SK-N-DZ (cell line): Measurements from ENCODE around the gene ADRM1.

Experiments
- DNase-seq: peaks from one replicate; pipeline ENCODE4 v3.0.0-alpha.2; 2015; ENCODE audit warnings: low spot score

The ADRM1 gene

DNA sequence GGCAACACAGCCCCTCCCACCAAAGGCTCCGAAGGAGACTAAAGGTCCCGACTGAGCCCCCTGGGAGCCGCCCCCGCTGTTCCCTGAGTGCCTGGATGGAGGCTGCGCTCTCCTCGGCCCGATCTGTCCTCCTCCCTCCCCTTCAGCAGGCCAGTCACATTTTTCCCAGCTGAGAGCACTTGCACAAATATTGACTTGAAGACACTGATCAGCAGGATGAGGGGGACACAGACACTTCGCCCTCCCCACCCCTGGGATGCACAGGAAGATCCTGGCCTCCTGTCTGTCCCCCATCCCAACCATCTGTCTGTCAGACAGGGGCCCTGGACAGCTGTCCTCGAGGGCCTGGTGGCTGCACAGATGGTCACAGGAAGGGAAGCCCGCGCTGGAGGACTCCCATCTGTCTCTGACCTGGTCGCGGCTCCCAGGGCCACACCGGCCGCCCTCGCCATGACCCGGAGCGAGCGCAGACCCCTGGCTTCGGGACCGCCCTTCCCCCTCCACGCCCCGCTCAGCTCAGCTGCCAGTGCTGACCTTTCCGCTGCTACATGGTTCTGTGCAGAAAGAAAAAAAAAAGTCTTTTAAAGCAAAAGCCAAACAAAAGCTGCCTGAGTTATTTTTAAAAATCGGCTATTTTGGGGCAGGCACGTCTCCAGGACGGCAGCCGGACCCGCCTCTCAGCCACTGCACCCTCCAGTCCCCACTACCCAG lies 53.2 kb downstream of the ADRM1 start:
- no peak for DNase-seq

DNA sequence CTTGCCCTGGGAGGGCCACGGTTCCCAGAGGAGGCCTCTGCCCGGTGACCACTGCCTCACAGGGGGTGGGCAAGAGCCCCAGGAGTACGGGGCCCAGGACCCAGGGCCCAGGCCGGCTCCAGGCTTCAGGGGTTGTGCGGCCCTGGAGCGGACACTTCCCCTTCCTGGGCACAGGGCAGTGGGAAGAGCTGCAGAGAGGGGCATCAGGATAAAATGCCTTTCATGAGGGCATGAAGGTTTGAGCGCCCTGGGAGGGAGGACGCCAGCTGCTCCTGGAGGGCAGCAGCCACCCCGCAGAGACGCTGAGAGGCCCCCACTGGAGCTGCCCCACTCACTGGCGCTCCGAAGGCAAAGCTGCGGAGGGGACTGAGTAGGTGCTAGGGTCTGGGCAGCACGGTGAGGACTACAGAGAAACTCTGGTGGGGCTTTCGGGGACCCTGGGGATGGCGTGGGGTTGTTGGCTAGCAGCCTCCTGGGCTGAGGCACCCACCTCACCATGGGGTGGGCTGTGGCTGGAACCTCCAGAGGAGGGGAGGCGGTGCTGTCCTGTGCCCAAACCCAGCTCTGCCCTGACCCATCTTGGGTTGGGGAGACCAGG lies 53.9 kb downstream of the ADRM1 start:
- DNase-seq = no peak

DNA sequence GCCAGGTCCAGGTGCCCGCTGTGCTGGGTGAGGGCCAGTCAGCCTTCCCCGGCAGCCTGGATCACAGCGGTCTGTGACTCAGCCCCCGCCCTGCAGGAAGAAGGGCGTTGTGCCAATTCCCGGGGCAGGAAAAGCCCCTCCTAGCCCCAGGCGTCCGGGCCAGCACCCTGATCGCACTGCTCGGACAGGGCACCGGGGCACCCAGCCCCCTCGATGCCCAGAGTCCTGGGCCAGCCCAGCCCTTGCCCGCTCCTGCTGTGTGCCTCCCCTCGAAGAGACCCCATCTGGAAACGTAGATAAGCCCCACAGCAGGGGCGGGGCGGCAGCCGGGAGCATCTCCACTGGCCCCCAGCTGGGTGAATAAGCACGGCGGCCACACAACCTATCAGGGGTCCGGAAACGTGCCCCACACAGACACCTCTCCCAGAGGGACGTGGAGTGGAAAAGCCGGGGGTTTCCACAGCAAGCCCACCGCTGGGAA lies 54.4 kb downstream of the ADRM1 start:
- no peak for DNase-seq

DNA sequence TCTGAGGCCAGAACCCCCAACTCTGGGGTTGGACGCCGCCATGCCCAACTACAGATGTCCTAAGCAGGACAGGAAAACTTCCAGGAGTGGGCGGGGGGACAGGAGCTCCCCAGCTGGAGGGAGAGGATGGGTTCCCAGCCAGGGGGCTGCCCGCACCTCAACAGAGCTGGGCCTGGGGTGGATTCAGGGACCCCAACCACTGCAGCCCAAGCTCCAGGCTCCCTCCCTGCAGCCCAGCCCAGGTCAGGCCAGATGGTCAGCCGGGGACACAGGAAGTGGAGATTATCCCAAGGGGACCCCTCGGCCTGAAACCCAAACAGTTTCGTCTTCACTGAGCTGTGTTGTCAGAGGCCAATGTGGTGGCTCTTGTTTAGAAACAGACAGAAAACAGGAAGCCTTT lies 54.9 kb downstream of the ADRM1 start:
- DNase-seq = no peak
